HG03342 (cell line): ENCODE results near the gene TRAPPC4.
"Not testable (repeated sequence)": the region's sequence is repeated elsewhere in the genome, so short reads cannot be mapped to it uniquely, and the experiment has no call there.

Experiments used
- ATAC-seq: cut with Tn5 transposase; IDR thresholded peaks from one replicate; pipeline ENCODE4 v1.9.1; 2021; ENCODE audit warnings: mild to moderate bottlenecking, moderate library complexity; ENCODE audit not compliant: unreplicated experiment

The TRAPPC4 gene

GRCh38 chr11:119030329-119031047 is 11.9 kb downstream of the TRAPPC4 start, which contains the start of gene SLC37A4:
TSS of gene SLC37A4 (minus strand) at chr11:119030877.
- ATAC-seq, result peak; percentile 85

- no peak for ATAC-seq
These were observed 13.3 kb downstream of the TRAPPC4 start for GRCh38 chr11:119031912-119032280.

- not testable (repeated sequence) for ATAC-seq
These were observed 14.9 kb downstream of the TRAPPC4 start for GRCh38 chr11:119033421-119033820.

- ATAC-seq, result no peak
These were observed 16.2 kb downstream of the TRAPPC4 start for GRCh38 chr11:119034813-119035212.

- ATAC-seq, result no peak
These were observed 20.3 kb downstream of the TRAPPC4 start for GRCh38 chr11:119038884-119039283.

GRCh38 chr11:119039471-119039870 is 20.9 kb downstream of the TRAPPC4 start:
- ATAC-seq, result not testable (repeated sequence)

GRCh38 chr11:119041821-119042514 is 23.4 kb downstream of the TRAPPC4 start:
- ATAC-seq, result no peak

- no peak for ATAC-seq
These were observed 24.4 kb downstream of the TRAPPC4 start for GRCh38 chr11:119042927-119043326.

GRCh38 chr11:119044708-119045107 is 26.1 kb downstream of the TRAPPC4 start:
- ATAC-seq, result no peak

GRCh38 chr11:119046489-119046888 is 27.9 kb downstream of the TRAPPC4 start:
- no peak for ATAC-seq

- no peak for ATAC-seq
These were observed 28.6 kb downstream of the TRAPPC4 start for GRCh38 chr11:119047205-119047604.

GRCh38 chr11:119048644-119049043 is 30.1 kb downstream of the TRAPPC4 start:
- ATAC-seq, result no peak

- ATAC-seq, result no peak
These were observed 30.5 kb downstream of the TRAPPC4 start for GRCh38 chr11:119049081-119049480.

GRCh38 chr11:119051440-119052162 is 33.0 kb downstream of the TRAPPC4 start:
- peak; percentile 48 for ATAC-seq

GRCh38 chr11:119052163-119052814 is 33.7 kb downstream of the TRAPPC4 start:
- ATAC-seq, result no peak

- ATAC-seq, result no peak
These were observed 35.9 kb downstream of the TRAPPC4 start for GRCh38 chr11:119054418-119054817.

- ATAC-seq, result no peak
These were observed 37.3 kb downstream of the TRAPPC4 start for GRCh38 chr11:119055901-119056300.

- peak; percentile 6 for ATAC-seq
These were observed 37.9 kb downstream of the TRAPPC4 start for GRCh38 chr11:119056421-119056999.

GRCh38 chr11:119057000-119057769 is 38.6 kb downstream of the TRAPPC4 start, which contains the start of gene HYOU1:
TSS of gene HYOU1 (minus strand) at chr11:119057205. CDS start at chr11:119056160, 1,045 bp downstream.
- peak; percentile 90 for ATAC-seq

GRCh38 chr11:119059128-119059527 is 40.6 kb downstream of the TRAPPC4 start:
- ATAC-seq, result not testable (repeated sequence)
